DND-41 (cell line): Measurements from ENCODE around the gene TTC17.
"Not testable (repeated sequence)": the region's sequence is repeated elsewhere in the genome, so short reads cannot be mapped to it uniquely, and the experiment has no call there.

ENCODE experiments used
- EZH2 ChIP-seq: IDR thresholded peaks from 3 replicates; pipeline ENCODE4 v1.6.1; 2012; ENCODE audit warnings: borderline replicate concordance, low read depth, mild to moderate bottlenecking, moderate library complexity, low read length, inconsistent platforms; ENCODE audit not compliant: severe bottlenecking
- TF ChIP-seq, protein P1 (sequence below): IDR thresholded peaks from 2 replicates; pipeline ENCODE4 v1.5.1; 2012; ENCODE audit warnings: borderline replicate concordance, low read length, moderate library complexity, mild to moderate bottlenecking; ENCODE audit not compliant: poor library complexity, severe bottlenecking; ENCODE audit errors: extremely low read depth

DNA sequence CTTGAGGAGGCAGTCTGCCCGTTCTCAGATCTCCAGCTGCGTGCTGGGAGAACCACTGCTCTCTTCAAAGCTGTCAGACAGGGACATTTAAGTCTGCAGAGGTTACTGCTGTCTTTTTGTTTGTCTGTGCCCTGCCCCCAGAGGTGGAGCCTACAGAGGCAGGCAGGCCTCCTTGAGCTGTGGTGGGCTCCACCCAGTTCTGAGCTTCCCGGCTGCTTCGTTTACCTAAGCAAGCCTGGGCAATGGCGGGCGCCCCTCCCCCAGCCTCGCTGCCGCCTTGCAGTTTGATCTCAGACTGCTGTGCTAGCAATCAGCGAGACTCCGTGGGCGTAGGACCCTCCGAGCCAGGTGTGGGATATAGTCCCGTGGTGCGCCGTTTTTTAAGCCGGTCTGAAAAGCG, 7.3 kb upstream of the TTC17 start:
- TF ChIP-seq, protein P1, sequence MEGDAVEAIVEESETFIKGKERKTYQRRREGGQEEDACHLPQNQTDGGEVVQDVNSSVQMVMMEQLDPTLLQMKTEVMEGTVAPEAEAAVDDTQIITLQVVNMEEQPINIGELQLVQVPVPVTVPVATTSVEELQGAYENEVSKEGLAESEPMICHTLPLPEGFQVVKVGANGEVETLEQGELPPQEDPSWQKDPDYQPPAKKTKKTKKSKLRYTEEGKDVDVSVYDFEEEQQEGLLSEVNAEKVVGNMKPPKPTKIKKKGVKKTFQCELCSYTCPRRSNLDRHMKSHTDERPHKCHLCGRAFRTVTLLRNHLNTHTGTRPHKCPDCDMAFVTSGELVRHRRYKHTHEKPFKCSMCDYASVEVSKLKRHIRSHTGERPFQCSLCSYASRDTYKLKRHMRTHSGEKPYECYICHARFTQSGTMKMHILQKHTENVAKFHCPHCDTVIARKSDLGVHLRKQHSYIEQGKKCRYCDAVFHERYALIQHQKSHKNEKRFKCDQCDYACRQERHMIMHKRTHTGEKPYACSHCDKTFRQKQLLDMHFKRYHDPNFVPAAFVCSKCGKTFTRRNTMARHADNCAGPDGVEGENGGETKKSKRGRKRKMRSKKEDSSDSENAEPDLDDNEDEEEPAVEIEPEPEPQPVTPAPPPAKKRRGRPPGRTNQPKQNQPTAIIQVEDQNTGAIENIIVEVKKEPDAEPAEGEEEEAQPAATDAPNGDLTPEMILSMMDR = not testable (repeated sequence)
- TF ChIP-seq EZH2 = not testable (repeated sequence)
